Motor neuron (in vitro differentiated cells): Measurements from ENCODE around the gene AKAP8L. TPM values are rescaled to one million over a fixed set of nuclear protein-coding genes. Genes with fewer than 3 reads are reported as not detected.

Experiments used
- ATAC-seq, 8 experiments: fragments of 200-7000 bp; cut with Tn5 transposase; replicated peaks in 6 of 8; 2 replicates each; pipeline ENCODE4 v1.8.0; 2021; ENCODE audit warnings: mild to moderate bottlenecking in 8 of 8, moderate library complexity in 8 of 8
- H3K27ac ChIP-seq, 2 donors: fragments of 250-450 bp; sonication (Bioruptor Pico); 2 replicates each; pipeline ENCODE4 v1.9.0; 2021; ENCODE audit warnings: antibody characterized with exemption in 2 of 2, mild to moderate bottlenecking in 2 of 2, moderate library complexity in 1 of 2
- H3K4me1 ChIP-seq, 2 donors: fragments of 250-450 bp; sonication (Bioruptor Pico); replicated peaks in 1 of 2; 2 replicates each; pipeline ENCODE4 v1.6.1; 2021; ENCODE audit warnings: antibody characterized with exemption in 2 of 2, mild to moderate bottlenecking in 2 of 2, moderate library complexity in 1 of 2
- H3K4me3 ChIP-seq, 5 donors: fragments of 250-450 bp; sonication (Bioruptor Pico); 2 replicates each; pipeline ENCODE4 v1.9.0; 2021; ENCODE audit warnings: antibody characterized with exemption in 5 of 5, mild to moderate bottlenecking in 5 of 5, moderate library complexity in 4 of 5
- WGBS, 10 experiments: fragments of 450-650 bp; shearing (Covaris generic); methylation state at CpG; one replicate each; pipeline ENCODE4 v1.0.0; 2022; 5-methylcytosine and 5-hydroxymethylcytosine counted together
- in situ Hi-C, 9 experiments: fragments of 400-800 bp; cut with MboI; loops; one replicate each; pipeline ENCODE4 v1.15.0; 2021; ENCODE audit warnings: low sequenced_read_pairs in 9 of 9, low pct_unique_long_range_greater_than_20kb in 2 of 9; ENCODE audit not compliant: unreplicated experiment in 9 of 9
- total RNA-seq, 8 experiments: library from RNA; unstranded; fragments of 300-600 nt; gene quantifications; 2 replicates each; pipeline versions ENCODE4 v1.2.3 to v1.2.4, GENCODE V29; 2022

Gene AKAP8L
- total RNA-seq, 8 experiments from 2014 or later = 71.1 to 147 (median 108) TPM

DNA sequence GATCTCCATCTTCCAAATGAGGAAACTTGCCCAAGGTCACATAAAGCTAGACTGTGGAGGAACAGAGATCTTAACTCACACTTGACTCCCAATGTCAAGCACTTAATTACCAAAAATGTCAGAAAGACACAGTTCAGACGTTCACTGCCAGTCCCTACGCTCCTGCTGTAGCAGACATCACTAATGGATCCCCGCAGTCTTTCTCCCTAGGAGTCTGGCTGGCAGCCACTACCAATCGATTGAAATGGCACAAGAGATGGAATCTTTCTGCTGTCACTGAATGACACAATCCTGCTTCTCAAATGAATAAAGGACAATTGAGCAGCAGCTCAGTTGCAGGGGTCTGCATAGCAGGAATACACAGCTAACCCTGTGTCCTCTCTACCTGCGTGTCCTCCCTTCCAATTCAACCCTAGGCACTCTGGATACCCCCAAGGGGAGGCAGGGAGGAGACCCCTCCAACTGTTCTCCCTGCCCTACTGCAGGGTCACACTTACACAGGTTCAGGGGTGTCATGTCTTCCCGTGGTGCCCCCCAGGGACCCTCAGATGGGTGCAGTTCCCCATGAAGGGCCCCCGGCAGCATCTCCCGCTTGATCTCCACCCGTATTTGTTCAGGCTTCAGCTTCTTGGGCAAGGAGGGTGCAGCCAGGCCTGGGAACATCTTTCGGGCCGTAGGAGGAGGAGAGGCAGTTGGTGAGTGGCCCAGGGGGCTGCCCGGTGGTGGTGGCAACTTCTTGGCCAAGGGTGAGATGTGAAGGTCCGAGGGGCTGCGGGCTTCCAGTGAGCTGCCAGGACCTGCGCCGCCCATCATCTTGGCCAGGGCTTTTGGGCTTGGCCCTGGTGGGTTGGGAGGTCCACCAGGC lies 7.9 kb upstream of the AKAP8L start:
- WGBS, 10 experiments = 20 to 86% (median 71%) methylated on average over 1 to 9 of the region's 16 CpGs; no CpG with 5 or more reads in 5 of the 10 experiments
- no peak overlapping the region for H3K27ac ChIP-seq
- ATAC-seq = peak in 1 of 8 experiments; percentile 11
- H3K4me1 ChIP-seq = peaks cover 9% of the 10 kb centered on the region in 2 donors
- no peak overlapping the region for H3K4me3 ChIP-seq
- in situ Hi-C loops = no loop called here

DNA sequence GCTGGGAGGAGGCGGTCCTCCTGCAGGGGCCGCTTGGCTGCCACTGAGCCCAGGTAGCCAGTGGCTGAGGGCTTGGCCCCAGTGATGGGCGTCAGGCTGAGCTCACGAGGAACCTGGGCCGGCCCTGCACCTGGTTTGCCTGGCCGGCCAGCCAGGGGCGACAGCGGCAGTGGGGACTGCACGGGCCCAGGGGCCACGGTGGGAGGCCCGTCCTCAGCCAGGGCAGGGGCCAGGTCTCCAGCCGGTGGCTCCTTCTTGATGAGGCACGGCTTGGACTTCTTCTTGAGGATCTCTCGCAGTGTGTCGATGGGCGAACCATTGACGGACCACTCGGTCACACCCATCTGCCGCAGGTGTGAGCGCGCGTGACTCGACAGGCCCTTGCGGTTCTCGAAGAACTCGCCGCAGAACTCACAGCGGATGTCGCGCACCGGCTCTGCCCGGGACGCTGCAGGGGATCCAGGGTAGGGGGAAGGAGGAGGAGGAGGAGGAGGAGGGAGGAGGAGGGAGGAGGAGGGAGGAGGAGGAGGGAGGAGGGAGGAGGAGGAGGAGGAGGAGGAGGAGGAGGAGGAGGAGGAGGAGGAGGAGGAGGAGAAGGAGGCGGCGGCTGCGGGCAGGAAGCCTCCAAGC lies 6.6 kb upstream of the AKAP8L start:
- 94 to 95% methylated on average over 3 to 4 of the region's 36 CpGs; no CpG with 5 or more reads in 8 of the 10 experiments for WGBS, 10 experiments
- H3K27ac ChIP-seq = no peak overlapping the region
- no peaks in the 10 kb centered on the region for H3K4me1 ChIP-seq
- in situ Hi-C loops = no loop called here
- ATAC-seq = peak in 1 of 8 experiments; percentile 6
- no peak overlapping the region for H3K4me3 ChIP-seq

DNA sequence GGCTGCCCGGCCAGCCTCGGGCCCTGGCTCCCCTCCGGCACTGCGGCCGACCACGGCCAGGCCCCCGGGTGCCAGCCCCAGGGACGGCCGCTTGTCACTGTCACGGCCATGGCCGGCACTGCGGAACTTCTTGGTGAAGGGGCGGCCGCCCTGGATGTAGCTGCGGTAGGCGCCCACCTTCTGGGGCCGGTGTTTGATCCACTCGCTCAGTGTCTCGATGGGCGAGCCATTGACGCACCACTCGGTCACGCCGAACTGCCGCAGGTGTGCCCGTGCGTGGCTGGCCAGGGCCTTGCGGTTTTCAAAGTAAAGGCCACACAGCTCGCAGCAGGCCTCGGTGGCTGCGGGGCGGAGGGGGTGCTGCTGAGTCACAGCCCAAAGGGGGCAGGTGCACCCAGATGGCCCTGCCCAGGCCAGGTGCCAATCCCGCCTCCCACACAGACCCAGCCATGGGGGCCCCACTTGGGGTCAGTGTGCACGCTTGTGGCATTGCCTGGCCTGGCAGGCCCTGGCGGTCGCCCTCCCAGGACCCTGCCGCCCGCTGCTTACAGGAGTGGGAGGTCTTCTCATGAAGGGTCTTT lies 6.0 kb upstream of the AKAP8L start:
- H3K4me1 ChIP-seq = no peaks in the 10 kb centered on the region
- ATAC-seq = peak in 3 of 8 experiments; percentile 9 to 15 (median 12)
- H3K27ac ChIP-seq = no peak overlapping the region
- WGBS, 10 experiments = 90 to 100% (median 91%) methylated on average over 2 to 10 of the region's 38 CpGs; no CpG with 5 or more reads in 7 of the 10 experiments
- no peak overlapping the region for H3K4me3 ChIP-seq
- in situ Hi-C loops = loop anchor here in 1 of 9 experiments (25.0 kb wide), 1 partner anchor 763 kb away; the partner anchor contains the start of genes AP1M1 and FAM32A

DNA sequence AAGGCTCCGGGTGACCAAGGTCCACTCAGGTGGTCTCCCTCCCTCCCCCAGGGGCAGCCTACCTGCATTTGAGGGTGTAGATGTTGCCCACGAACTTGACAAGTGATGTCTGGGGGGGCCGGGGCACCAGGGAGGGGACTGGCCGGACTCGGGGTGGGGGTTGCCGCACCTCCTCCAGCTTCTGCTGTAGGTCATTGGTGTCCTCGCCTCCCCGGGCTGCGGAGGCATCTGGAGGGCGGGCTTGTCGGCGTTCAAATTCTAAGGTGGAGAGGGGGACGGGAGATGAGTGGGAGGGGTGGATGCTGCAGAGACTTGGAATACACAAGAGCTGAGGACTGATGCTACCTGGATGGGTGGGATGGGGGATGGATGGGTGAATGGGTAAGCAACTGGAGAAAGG lies 5.3 kb upstream of the AKAP8L start:
- no CpG with 5 or more reads among the region's 13 CpGs for WGBS, 10 experiments
- no peak overlapping the region for H3K4me3 ChIP-seq
- H3K27ac ChIP-seq = no peak overlapping the region
- in situ Hi-C loops = loop anchor here in 1 of 9 experiments (25.0 kb wide), 1 partner anchor 763 kb away; the partner anchor contains the start of genes AP1M1 and FAM32A
- no peak for ATAC-seq
- H3K4me1 ChIP-seq = peaks cover 0 to 4% of the 10 kb centered on the region in 2 donors

DNA sequence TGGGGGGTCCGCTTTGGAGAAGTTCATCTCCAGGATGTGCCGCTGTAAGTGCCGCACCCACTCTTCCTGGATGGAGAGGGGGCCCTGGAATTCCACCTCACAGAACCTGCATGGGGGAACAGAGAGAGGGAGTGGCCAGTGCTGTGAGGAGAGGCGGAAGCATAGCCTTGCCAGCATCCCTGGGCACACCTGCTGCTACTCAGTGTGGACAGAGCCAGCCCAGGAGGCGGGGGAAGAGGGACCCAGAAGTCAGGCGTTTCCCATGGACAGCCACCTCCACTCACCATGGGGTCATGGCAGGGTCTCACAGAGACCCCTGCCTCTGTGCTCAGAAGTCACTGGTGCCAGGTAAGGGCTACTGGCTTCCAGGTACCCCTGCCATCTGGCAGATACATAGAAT lies 4.3 kb upstream of the AKAP8L start:
- in situ Hi-C loops = loop anchor here in 1 of 9 experiments (25.0 kb wide), 1 partner anchor 764 kb away; the partner anchor contains the start of genes AP1M1 and FAM32A
- no peak overlapping the region for H3K4me3 ChIP-seq
- H3K4me1 ChIP-seq = peaks cover 0 to 4% of the 10 kb centered on the region in 2 donors
- WGBS, 10 experiments = 100% methylated on average over 1 of the region's 6 CpGs; no CpG with 5 or more reads in 8 of the 10 experiments
- no peak for ATAC-seq
- H3K27ac ChIP-seq = no peak overlapping the region

DNA sequence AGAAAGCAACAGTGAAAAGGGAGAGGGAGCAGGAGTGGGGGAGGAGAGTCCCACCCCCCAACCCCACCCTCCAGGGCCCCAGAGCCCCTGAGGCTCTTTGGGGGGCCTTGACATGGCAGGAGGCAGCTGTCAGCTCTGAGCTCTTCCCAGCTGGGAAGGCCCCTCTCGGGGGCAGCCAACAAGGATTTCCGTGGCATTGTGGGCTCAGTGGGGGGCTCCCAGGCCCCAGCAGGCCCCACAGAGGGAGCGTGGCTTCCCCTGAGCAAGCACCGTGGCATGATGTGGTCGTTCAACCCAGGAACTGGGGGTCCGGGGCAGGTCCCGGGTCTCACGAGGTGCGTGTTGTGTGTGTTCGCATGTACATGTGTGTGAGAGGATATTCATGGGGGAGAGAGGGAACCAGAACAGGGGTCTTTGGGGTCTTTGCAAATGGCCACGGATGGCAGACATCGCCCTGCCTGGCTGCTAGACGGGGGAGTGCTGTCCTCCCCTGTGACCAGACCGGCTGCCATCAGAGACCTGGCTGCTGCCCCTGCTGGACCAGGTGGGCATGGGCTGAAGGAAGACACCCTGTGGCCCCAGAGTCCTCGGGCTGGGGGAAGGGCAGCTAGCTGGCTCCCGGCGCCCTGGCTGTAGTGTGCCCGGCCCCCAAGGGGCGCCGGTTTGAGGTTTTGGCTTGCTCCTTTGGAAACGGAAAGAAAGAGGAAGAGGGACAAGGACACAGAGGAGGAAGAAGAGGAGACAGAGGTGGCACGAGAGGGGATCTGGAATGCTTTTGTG lies 3.7 kb upstream of the AKAP8L start:
- Histone ChIP-seq H3K4me3 (no peak overlapping the region), H3K27ac (no peak overlapping the region), H3K4me1 (peaks cover 2 to 4% of the 10 kb centered on the region in 2 donors)
- in situ Hi-C loops = loop anchor here in 1 of 9 experiments (25.0 kb wide), 1 partner anchor 765 kb away; the partner anchor contains the start of genes AP1M1 and FAM32A
- ATAC-seq = no peak
- WGBS, 10 experiments = 40 to 92% (median 81%) methylated on average over 2 to 5 of the region's 22 CpGs; no CpG with 5 or more reads in 6 of the 10 experiments

DNA sequence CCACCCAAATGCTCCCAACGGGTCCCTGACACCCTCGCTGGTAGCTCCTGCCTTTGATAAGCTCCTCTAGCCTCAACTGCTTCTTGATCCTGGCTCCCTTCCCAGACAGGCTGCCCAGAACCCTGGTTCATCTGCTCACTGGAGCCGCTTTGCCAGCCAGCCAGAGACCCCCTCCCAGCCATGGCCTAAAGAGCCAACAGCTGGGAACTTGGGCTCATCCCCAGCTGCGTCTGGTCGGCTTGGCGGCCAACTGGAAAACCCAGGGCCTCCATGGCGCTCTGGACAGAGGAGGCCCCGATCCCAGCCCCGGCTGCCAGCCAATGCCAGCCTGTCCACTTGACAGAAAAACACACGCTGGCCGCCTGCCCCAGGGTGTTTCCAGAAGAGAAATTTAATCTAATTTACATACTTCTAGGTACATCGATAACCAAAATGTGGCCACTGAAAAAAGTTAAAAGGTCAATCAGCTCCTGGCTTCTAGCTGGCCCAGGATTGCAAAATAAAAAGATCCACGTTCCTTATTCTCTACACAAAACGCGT lies 3.0 kb upstream of the AKAP8L start:
- Histone ChIP-seq H3K27ac (no peak overlapping the region), H3K4me3 (no peak overlapping the region), H3K4me1 (peaks cover 8 to 11% of the 10 kb centered on the region in 2 donors)
- in situ Hi-C loops = loop anchor here in 1 of 9 experiments (25.0 kb wide), 1 partner anchor 766 kb away; the partner anchor contains the start of genes AP1M1 and FAM32A
- ATAC-seq = no peak
- 60 to 100% (median 84%) methylated on average over 2 to 12 of the region's 15 CpGs; no CpG with 5 or more reads in 3 of the 10 experiments for WGBS, 10 experiments

DNA sequence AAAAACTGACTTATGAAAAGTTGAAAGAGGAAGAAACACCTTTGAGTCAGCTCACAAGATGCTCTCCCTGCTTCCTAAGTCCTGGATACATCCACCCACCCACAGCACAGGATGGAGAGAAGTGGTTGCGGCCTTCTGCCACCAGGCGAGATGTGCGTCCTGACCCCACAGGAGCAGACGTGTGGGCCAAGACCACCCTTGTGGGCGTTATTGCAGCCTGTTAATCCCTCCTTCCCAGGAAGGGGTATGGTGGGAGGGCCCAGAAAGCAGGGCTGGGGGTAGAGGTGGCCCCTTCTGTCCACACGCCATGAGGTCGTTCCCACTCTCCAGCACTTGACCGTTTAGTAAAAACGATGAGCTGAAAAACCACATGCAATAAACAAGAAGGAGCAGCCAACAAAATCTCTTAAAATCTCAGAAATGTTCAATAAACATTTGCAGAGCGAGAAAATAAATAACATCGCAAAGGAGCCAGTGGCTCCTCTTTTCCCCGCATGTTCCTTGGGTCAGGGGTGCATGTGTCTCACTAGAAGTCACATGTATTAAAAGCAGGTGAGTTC lies 2.4 kb upstream of the AKAP8L start:
- in situ Hi-C loops = loop anchor here in 1 of 9 experiments (25.0 kb wide), 1 partner anchor 766 kb away; the partner anchor contains the start of genes AP1M1 and FAM32A

DNA sequence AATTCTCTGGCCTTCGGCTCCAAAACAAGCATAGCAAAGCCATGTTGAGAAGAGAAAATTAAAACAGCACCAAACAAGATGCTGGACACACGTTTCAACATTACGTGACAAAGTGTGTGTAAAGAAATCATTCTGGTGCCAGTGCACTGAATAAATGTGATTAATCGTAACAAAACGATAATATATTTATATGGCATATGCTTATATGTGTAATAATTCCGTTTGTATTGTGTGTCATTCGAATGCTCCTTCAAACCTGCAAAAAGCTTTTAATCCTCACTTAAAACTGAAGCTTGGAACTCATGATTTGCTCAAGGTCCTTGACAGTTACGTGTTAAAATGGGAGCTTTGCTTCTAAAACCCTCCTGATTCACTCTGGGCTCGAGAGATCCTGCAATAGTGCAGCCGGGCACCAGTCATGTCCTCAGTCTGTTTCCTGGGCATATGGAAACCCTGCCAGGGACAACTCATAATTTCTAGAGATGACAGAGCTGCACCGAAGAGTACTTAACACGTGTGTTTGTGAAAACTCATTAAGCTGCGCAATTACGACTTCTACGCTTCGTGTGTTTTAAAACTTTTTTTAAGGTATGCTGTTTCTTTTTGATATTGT lies 731 bp upstream of the AKAP8L start:
- H3K27ac ChIP-seq = no peak overlapping the region
- in situ Hi-C loops = loop anchor here in 1 of 9 experiments (25.0 kb wide), 1 partner anchor 768 kb away; the partner anchor contains the start of genes AP1M1 and FAM32A
- ATAC-seq = no peak
- H3K4me1 ChIP-seq = peaks cover 8 to 12% of the 10 kb centered on the region in 2 donors
- peak overlapping the region; percentile 14 to 27 (median 21) for H3K4me3 ChIP-seq
- WGBS, 10 experiments = 3 to 91% (median 36%) methylated on average over 3 to 16 of the region's 16 CpGs

More for the DNA sequence above, 2.4 kb upstream of the AKAP8L start:
- WGBS, 10 experiments = 69 to 92% (median 85%) methylated on average over 2 to 7 of the region's 12 CpGs; no CpG with 5 or more reads in 5 of the 10 experiments
- H3K27ac ChIP-seq = no peak overlapping the region
- no peak for ATAC-seq
- peaks cover 8 to 12% of the 10 kb centered on the region in 2 donors for H3K4me1 ChIP-seq
- H3K4me3 ChIP-seq = no peak overlapping the region

DNA sequence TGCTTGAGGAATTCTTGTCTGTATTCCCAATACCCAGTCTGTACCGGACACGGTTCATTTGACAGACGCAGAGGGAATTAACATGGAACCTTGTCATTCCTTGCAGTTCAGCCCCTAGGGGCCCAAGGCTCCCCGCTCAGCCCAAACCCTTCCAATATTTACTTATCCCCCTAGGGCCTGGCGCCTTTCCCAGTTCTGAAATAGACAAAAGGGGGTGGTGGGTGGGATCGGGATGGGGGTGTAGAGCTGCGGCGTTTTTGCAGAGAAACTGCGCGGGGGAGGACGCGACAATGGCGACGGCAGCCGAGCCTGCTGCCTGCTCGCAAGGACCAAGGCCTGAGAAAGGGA lies 583 bp downstream of the AKAP8L start:
- peaks cover 18 to 20% of the 10 kb centered on the region in 2 donors for H3K4me1 ChIP-seq

DNA sequence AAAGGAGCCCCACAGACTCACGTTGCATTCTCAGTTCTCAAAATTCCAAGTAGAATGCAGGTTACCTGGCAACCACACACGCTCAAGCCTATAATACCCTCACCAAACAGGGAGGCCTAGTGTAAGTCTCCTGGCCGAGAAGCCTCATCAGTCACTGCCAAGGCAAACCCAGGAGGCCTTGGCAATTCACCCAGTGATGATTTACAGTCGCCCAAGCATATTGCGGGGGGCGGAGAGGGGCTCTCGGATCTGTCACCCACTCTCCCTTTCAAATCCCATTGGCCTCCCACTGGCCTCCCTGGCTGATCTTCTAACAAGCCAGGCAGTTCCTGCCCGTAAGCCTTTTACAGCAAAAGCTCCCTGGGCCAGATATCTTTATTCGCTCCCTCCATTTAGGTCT lies 1.1 kb downstream of the AKAP8L start:
- ATAC-seq = peak in 1 of 8 experiments; percentile 3
- in situ Hi-C loops = loop anchor here in 1 of 9 experiments (25.0 kb wide), 1 partner anchor 770 kb away; the partner anchor contains the start of genes AP1M1 and FAM32A
- Histone ChIP-seq H3K4me1 (peaks cover 21 to 24% of the 10 kb centered on the region in 2 donors), H3K27ac (peak overlapping the region; percentile 94 to 95), H3K4me3 (peak overlapping the region; percentile 79 to 99 (median 91))
- 0 to 6% (median 0%) methylated on average over 1 to 9 of the region's 9 CpGs; no CpG with 5 or more reads in 3 of the 10 experiments for WGBS, 10 experiments

More for the DNA sequence above, 583 bp downstream of the AKAP8L start:
- Histone ChIP-seq H3K4me3 (peak overlapping the region; percentile 79 to 99 (median 91)), H3K27ac (peak overlapping the region; percentile 94 to 95)
- peak in 3 of 8 experiments; percentile 0 to 7 (median 3) for ATAC-seq
- WGBS, 10 experiments = 0% methylated on average over 1 to 10 of the region's 16 CpGs; no CpG with 5 or more reads in 4 of the 10 experiments
- in situ Hi-C loops = loop anchor here in 1 of 9 experiments (25.0 kb wide), 1 partner anchor 769 kb away; the partner anchor contains the start of genes AP1M1 and FAM32A
